ENCODE data around the gene SERBP1.
"Not testable (repeated sequence)": the region's sequence is repeated elsewhere in the genome, so short reads cannot be mapped to it uniquely, and the experiment has no call there.

The SERBP1 gene

GRCh38 chr1:67414574-67414973, 15.6 kb downstream of the SERBP1 start:
- no peaks in the 10 kb centered on the region for H3K4me1 ChIP-seq (ENCODE audit: insufficient read depth, poor library complexity, severe bottlenecking)
- DNase-seq (ENCODE audit: low spot score) (no peak), ATAC-seq (ENCODE audit: low read depth) (no peak)
- no peaks in the 10 kb centered on the region for H3K27me3 ChIP-seq (ENCODE audit: insufficient read depth, poor library complexity, severe bottlenecking)
- no peaks in the 10 kb centered on the region for H3K9me3 ChIP-seq (ENCODE audit: severe bottlenecking)
- H3K4me3 ChIP-seq (ENCODE audit: severe bottlenecking): no peak overlapping the region
- H3K36me3 ChIP-seq (ENCODE audit: low read depth): peaks cover 100% of the 10 kb centered on the region
- H3K27ac ChIP-seq (ENCODE audit: poor library complexity, severe bottlenecking): no peak overlapping the region
- TF ChIP-seq CTCF (IDR thresholded peaks at IDR 0.05; ENCODE audit: poor library complexity, severe bottlenecking): no peak

- H3K9me3 ChIP-seq (ENCODE audit: severe bottlenecking); H3K4me1 ChIP-seq (ENCODE audit: insufficient read depth, poor library complexity, severe bottlenecking); H3K27me3 ChIP-seq (ENCODE audit: insufficient read depth, poor library complexity, severe bottlenecking); DNase-seq (ENCODE audit: low spot score); H3K4me3 ChIP-seq (ENCODE audit: severe bottlenecking); H3K27ac ChIP-seq (ENCODE audit: poor library complexity, severe bottlenecking); ATAC-seq (ENCODE audit: low read depth): not testable (repeated sequence)
- H3K36me3 ChIP-seq (ENCODE audit: low read depth): peaks cover 97% of the 10 kb centered on the region
Observed at GRCh38 chr1:67413101-67413500, 17.1 kb downstream of the SERBP1 start.

GRCh38 chr1:67408148-67408547, 22.1 kb downstream of the SERBP1 start:
- H3K9me3 ChIP-seq (ENCODE audit: severe bottlenecking): no peaks in the 10 kb centered on the region
- peaks cover 75% of the 10 kb centered on the region for H3K36me3 ChIP-seq (ENCODE audit: low read depth)
- H3K27ac ChIP-seq (ENCODE audit: poor library complexity, severe bottlenecking): no peak overlapping the region
- no peak overlapping the region for H3K4me3 ChIP-seq (ENCODE audit: severe bottlenecking)
- no peaks in the 10 kb centered on the region for H3K27me3 ChIP-seq (ENCODE audit: insufficient read depth, poor library complexity, severe bottlenecking)
- H3K4me1 ChIP-seq (ENCODE audit: insufficient read depth, poor library complexity, severe bottlenecking): peaks cover 3% of the 10 kb centered on the region
- no peak for DNase-seq (ENCODE audit: low spot score)
- no peak for ATAC-seq (ENCODE audit: low read depth)
- TF ChIP-seq CTCF (IDR thresholded peaks at IDR 0.05; ENCODE audit: poor library complexity, severe bottlenecking): no peak

- DNase-seq (ENCODE audit: low spot score) (no peak), ATAC-seq (ENCODE audit: low read depth) (no peak)
- Histone ChIP-seq H3K4me1 (ENCODE audit: insufficient read depth, poor library complexity, severe bottlenecking) (peaks cover 3% of the 10 kb centered on the region), H3K36me3 (ENCODE audit: low read depth) (peaks cover 68% of the 10 kb centered on the region), H3K4me3 (ENCODE audit: severe bottlenecking) (no peak overlapping the region), H3K9me3 (ENCODE audit: severe bottlenecking) (no peaks in the 10 kb centered on the region), H3K27ac (ENCODE audit: poor library complexity, severe bottlenecking) (no peak overlapping the region), H3K27me3 (ENCODE audit: insufficient read depth, poor library complexity, severe bottlenecking) (no peaks in the 10 kb centered on the region)
- TF ChIP-seq CTCF (IDR thresholded peaks at IDR 0.05; ENCODE audit: poor library complexity, severe bottlenecking): no peak
Observed at GRCh38 chr1:67407498-67407897, 22.7 kb downstream of the SERBP1 start.

DNA sequence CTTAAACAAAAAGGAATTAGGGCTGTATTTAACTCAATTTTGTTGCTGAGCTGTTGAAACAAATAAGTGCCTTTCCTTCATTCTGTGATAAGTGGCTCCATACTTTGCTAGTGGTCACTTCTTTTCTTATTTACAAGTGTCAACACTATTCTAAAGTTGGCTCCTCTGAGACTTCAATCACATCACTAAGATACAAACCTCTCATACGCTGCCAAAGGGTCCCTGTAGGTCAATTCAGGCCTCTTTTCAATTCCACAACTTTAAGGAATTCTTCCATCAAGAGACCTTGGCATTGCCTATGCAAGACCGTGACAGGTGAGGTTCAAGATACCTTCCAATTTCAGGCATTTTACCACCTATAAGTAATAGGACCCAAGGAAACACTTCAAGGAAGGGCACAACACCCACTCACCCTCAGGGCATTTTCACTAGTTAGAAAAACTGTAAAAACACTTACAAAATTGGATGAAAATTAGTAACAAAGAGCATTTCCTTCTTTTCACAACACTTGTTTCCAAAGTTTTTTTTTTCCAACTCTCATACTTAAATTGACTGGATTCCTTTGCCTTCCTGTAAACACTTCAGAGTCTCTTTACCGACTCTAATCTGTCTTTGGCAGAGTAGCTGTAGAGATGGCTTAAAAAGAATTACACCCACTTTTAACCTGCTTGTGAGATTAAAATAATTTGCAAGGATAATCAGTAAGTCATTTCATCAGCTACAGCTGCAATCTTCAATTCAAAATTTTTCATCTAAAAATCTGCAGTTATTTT, 24.5 kb downstream of the SERBP1 start:
- no peaks in the 10 kb centered on the region for H3K27me3 ChIP-seq (ENCODE audit: insufficient read depth, poor library complexity, severe bottlenecking)
- no peak for TF ChIP-seq CTCF (IDR thresholded peaks at IDR 0.05; ENCODE audit: poor library complexity, severe bottlenecking)
- no peak for ATAC-seq (ENCODE audit: low read depth)
- DNase-seq (ENCODE audit: low spot score): no peak
- peaks cover 3% of the 10 kb centered on the region for H3K4me1 ChIP-seq (ENCODE audit: insufficient read depth, poor library complexity, severe bottlenecking)
- H3K4me3 ChIP-seq (ENCODE audit: severe bottlenecking): no peak overlapping the region
- peaks cover 50% of the 10 kb centered on the region for H3K36me3 ChIP-seq (ENCODE audit: low read depth)
- H3K27ac ChIP-seq (ENCODE audit: poor library complexity, severe bottlenecking): no peak overlapping the region
- H3K9me3 ChIP-seq (ENCODE audit: severe bottlenecking): no peaks in the 10 kb centered on the region
